Neuronal stem cell (in vitro differentiated cells): ENCODE measurements around the gene HDAC1.

Experiments
- DNase-seq: peaks from one replicate; pipeline ENCODE4 v3.0.0-alpha.2; 2013; ENCODE audit warnings: low spot score
- H2AFZ ChIP-seq: one replicate; pipeline ENCODE4 v1.6.1; 2013; ENCODE audit warnings: mild to moderate bottlenecking, low read length, inconsistent platforms
- H2AK5ac ChIP-seq: 2 replicates; pipeline ENCODE4 v1.6.1; 2013; ENCODE audit warnings: low read depth, mild to moderate bottlenecking, inconsistent platforms, low read length, moderate library complexity, mixed read lengths
- H2BK120ac ChIP-seq: 2 replicates; pipeline ENCODE4 v1.6.1; 2013; ENCODE audit warnings: low read depth, mild to moderate bottlenecking, inconsistent platforms, low read length, moderate library complexity, mixed read lengths
- H2BK12ac ChIP-seq: one replicate; pipeline ENCODE4 v1.6.1; 2013; ENCODE audit warnings: low read length, inconsistent platforms
- H2BK15ac ChIP-seq: 2 replicates; pipeline ENCODE4 v1.6.1; 2013; ENCODE audit warnings: mild to moderate bottlenecking, low read length, inconsistent platforms, mixed read lengths
- H2BK5ac ChIP-seq: one replicate; pipeline ENCODE4 v1.6.1; 2013; ENCODE audit warnings: inconsistent platforms, mild to moderate bottlenecking, low read length, moderate library complexity
- H3K14ac ChIP-seq: one replicate; pipeline ENCODE4 v1.6.1; 2013; ENCODE audit warnings: low read length, inconsistent platforms
- H3K18ac ChIP-seq: 2 replicates; pipeline ENCODE4 v1.6.1; 2013; ENCODE audit warnings: low read length, inconsistent platforms
- H3K23ac ChIP-seq: 2 replicates; pipeline ENCODE4 v1.6.1; 2013; ENCODE audit warnings: low read depth, mild to moderate bottlenecking, mixed read lengths, low read length, inconsistent platforms; ENCODE audit not compliant: poor library complexity
- H3K27ac ChIP-seq: replicated peaks from 3 replicates; pipeline ENCODE4 v1.5.1; 2013; ENCODE audit warnings: low read length, inconsistent platforms
- H3K27me3 ChIP-seq, 3 experiments: 2 replicates each; pipeline ENCODE4 v1.6.1; 2013; ENCODE audit warnings: low read length in 3 of 3, mild to moderate bottlenecking in 2 of 3, inconsistent platforms in 1 of 3, low read depth in 1 of 3, mixed read lengths in 1 of 3, moderate library complexity in 1 of 3; ENCODE audit not compliant: control insufficient read depth in 3 of 3, insufficient read depth in 3 of 3
- H3K36me3 ChIP-seq, 2 donors: replicated peaks in 1 of 2; 2 replicates each; pipeline ENCODE4 v1.6.1; 2013; ENCODE audit warnings: low read length in 2 of 2; ENCODE audit not compliant: control insufficient read depth in 2 of 2, insufficient read depth in 2 of 2
- H3K4ac ChIP-seq: 2 replicates; pipeline ENCODE4 v1.6.1; 2013; ENCODE audit warnings: inconsistent platforms, mild to moderate bottlenecking, low read length, moderate library complexity
- H3K4me1 ChIP-seq, 2 donors: 1 replicate in 1 of 2; 2 replicates in 1 of 2; pipeline ENCODE4 v1.6.1; 2013; ENCODE audit warnings: low read length in 2 of 2, low read depth in 1 of 2; ENCODE audit not compliant: control insufficient read depth in 2 of 2, insufficient read depth in 1 of 2
- H3K4me2 ChIP-seq: one replicate; pipeline ENCODE4 v1.6.1; 2013; ENCODE audit warnings: mild to moderate bottlenecking, low read length, inconsistent platforms; ENCODE audit not compliant: insufficient read depth, poor library complexity, severe bottlenecking
- H3K4me3 ChIP-seq, 2 donors: 2 replicates each; pipeline ENCODE4 v1.5.1; 2013; ENCODE audit warnings: low read length in 2 of 2, mild to moderate bottlenecking in 2 of 2, inconsistent platforms in 1 of 2, moderate library complexity in 1 of 2
- H3K79me1 ChIP-seq: one replicate; pipeline ENCODE4 v1.6.1; 2013; ENCODE audit warnings: low read depth, mild to moderate bottlenecking, inconsistent platforms, low read length, moderate library complexity
- H3K9ac ChIP-seq: one replicate; pipeline ENCODE4 v1.6.1; 2013; ENCODE audit warnings: mild to moderate bottlenecking, low read depth, low read length, inconsistent platforms; ENCODE audit not compliant: poor library complexity
- H3K9me3 ChIP-seq, 2 donors: replicated peaks in 1 of 2; 2 replicates each; pipeline versions ENCODE3 to v1.6.1; 2013; ENCODE audit warnings: low read length in 2 of 2, mild to moderate bottlenecking in 2 of 2, inconsistent platforms in 1 of 2, low read depth in 1 of 2, mixed read lengths in 1 of 2, moderate library complexity in 1 of 2; ENCODE audit not compliant: control insufficient read depth in 2 of 2, insufficient read depth in 1 of 2
- H4K8ac ChIP-seq: one replicate; pipeline ENCODE4 v1.6.1; 2013; ENCODE audit warnings: low read depth, mild to moderate bottlenecking, inconsistent platforms, low read length, moderate library complexity
- H4K91ac ChIP-seq: one replicate; pipeline ENCODE4 v1.6.1; 2013; ENCODE audit warnings: low read length, low read depth, mild to moderate bottlenecking, inconsistent platforms; ENCODE audit not compliant: poor library complexity
- WGBS, 2 donors: extraction: QIAGEN DNeasy Blood & Tissue Kit; methylation state at CpG; one replicate each; pipeline ENCODE4 v1.1.7; 2013; ENCODE audit warnings: missing lambda C conversion rate in 2 of 2, mixed read lengths in 1 of 2; ENCODE audit not compliant: insufficient read length in 2 of 2, insufficient replicate concordance in 1 of 2; ENCODE audit errors: extremely low coverage in 2 of 2; 5-methylcytosine and 5-hydroxymethylcytosine counted together

Gene HDAC1

DNA sequence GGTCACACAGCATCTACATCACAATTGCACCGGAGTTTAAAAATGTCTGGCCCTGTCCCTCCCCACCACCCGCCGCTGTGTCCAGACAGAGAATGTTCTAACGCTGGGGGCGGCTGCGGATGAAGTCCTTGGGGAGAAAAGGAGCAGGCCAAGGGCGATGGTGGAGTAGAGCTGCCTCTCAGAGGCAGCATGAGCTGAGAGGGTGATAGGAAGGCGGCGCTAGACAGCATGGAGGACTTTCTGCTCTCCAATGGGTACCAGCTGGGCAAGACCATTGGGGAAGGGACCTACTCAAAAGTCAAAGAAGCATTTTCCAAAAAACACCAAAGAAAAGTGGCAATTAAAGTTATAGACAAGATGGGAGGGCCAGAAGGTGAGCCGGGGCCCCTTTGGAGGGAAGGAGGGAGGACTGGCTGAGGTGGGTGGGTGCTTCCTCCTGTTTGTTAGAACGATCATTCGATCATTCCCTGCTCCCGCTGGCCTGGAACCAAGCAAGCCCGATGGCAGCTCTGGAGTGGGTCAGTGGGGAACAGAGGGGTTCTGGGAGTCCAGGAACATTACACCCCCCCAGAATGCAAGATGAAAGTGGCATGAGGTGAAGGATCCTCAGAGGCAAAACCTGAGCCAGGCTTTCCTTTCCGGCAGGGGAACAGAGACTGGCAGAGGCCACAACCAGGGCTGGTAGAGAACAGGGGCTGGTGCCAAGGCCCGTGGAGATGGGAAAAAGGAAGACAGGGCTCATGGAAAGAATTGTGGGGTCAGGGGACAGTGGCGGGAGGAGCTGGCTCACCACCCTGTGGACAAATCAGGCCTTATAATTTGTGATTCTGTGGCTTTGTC, 70.8 kb downstream of the HDAC1 start, which contains the start of the genes FAM229A and TSSK3:
Gene FAM229A, minus strand, starts transcription at position 12 of the 840 bp plus-strand sequence. CDS start 394 bp downstream, outside the sequence.
Gene TSSK3, plus strand, starts transcription at position 66 of the 840 bp plus-strand sequence. Its CDS starts 163 bp downstream, at position 229.
- no peak within 1 kb of the TSS for H2AFZ ChIP-seq
- H3K4me3 ChIP-seq, result peak within 1 kb of the TSS in 1 of 2 donors; percentile 72
- H3K4me2 ChIP-seq, result peak within 1 kb of the TSS; percentile 89
- peaks cover 34 to 65% of the 10 kb centered on the region in 2 donors for H3K36me3 ChIP-seq
- no peak within 1 kb of the TSS for H2BK5ac ChIP-seq
- H3K23ac ChIP-seq, result peak within 1 kb of the TSS; percentile 68
- no peak for DNase-seq
- no peak within 1 kb of the TSS for H3K4ac ChIP-seq
- no peak within 1 kb of the TSS for H3K27ac ChIP-seq
- H3K4me1 ChIP-seq, result peaks cover 0 to 4% of the 10 kb centered on the region in 2 donors
- peaks cover 0 to 2% of the 10 kb centered on the region in 2 donors for H3K9me3 ChIP-seq
- H3K79me1 ChIP-seq, result no peaks in the 10 kb centered on the region
- no peak within 1 kb of the TSS for H2BK15ac ChIP-seq
- no peak within 1 kb of the TSS for H4K91ac ChIP-seq
- peaks cover 0 to 7% (median 0%) of the 10 kb centered on the region in 3 experiments for H3K27me3 ChIP-seq
- WGBS, 2 donors, result no CpG with 5 or more reads among the region's 17 CpGs
- H4K8ac ChIP-seq, result no peak within 1 kb of the TSS
- H2AK5ac ChIP-seq, result peak within 1 kb of the TSS; percentile 54
- peak within 1 kb of the TSS; percentile 25 for H3K14ac ChIP-seq
- peak within 1 kb of the TSS; percentile 93 for H3K18ac ChIP-seq
- H2BK12ac ChIP-seq, result no peak within 1 kb of the TSS
- peak within 1 kb of the TSS; percentile 51 for H2BK120ac ChIP-seq
- peak within 1 kb of the TSS; percentile 47 for H3K9ac ChIP-seq

GRCh38 chr1:32363713-32364112, 71.8 kb downstream of the HDAC1 start:
- Histone ChIP-seq H3K27me3 (peaks cover 0 to 7% (median 0%) of the 10 kb centered on the region in 3 experiments), H2BK12ac (no peak overlapping the region), H3K23ac (no peak overlapping the region), H2BK15ac (no peak overlapping the region), H3K9ac (no peak overlapping the region), H3K9me3 (peaks cover 0 to 2% of the 10 kb centered on the region in 2 donors), H3K4me2 (no peak overlapping the region), H2AFZ (no peak overlapping the region), H3K27ac (no peak overlapping the region), H3K4me3 (no peak overlapping the region), H4K91ac (no peak overlapping the region), H3K36me3 (peaks cover 40 to 72% of the 10 kb centered on the region in 2 donors), H4K8ac (no peak overlapping the region), H3K79me1 (no peaks in the 10 kb centered on the region), H2BK5ac (no peak overlapping the region), H2BK120ac (no peak overlapping the region), H3K14ac (no peak overlapping the region), H2AK5ac (no peak overlapping the region), H3K4me1 (peaks cover 0 to 4% of the 10 kb centered on the region in 2 donors), H3K18ac (no peak overlapping the region), H3K4ac (no peak overlapping the region)
- no CpG with 5 or more reads among the region's 12 CpGs for WGBS, 2 donors
- no peak for DNase-seq

DNA sequence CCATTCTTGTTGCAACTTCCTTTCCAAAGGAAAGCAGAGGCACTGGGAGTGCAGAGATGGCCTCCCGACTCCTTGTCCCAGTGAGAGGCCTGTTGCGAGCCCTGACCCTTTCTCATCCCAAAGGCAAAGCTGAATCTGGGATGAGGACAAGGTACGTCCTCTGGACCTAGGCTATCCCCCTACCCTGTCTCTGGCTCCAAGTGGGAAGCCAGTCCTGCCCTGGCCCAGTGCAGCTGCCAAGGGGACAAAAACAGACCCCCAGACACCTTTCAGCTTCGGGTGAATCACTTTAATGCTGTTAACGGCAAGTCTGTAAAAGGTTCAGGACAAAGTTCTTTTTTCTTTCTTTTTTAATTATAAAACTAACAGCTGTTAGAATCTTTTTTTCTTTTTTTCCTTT, 73.0 kb downstream of the HDAC1 start:
- no peak overlapping the region for H3K4me3 ChIP-seq
- no peak overlapping the region for H2BK15ac ChIP-seq
- peaks cover 0 to 2% of the 10 kb centered on the region in 2 donors for H3K9me3 ChIP-seq
- H3K4me1 ChIP-seq, result peaks cover 0 to 4% of the 10 kb centered on the region in 2 donors
- no CpG with 5 or more reads among the region's 5 CpGs for WGBS, 2 donors
- H3K23ac ChIP-seq, result no peak overlapping the region
- no peak overlapping the region for H2BK12ac ChIP-seq
- no peak for DNase-seq
- H2BK120ac ChIP-seq, result no peak overlapping the region
- H3K18ac ChIP-seq, result no peak overlapping the region
- H3K27ac ChIP-seq, result no peak overlapping the region
- no peak overlapping the region for H3K4me2 ChIP-seq
- H3K14ac ChIP-seq, result no peak overlapping the region
- peaks cover 0 to 7% (median 0%) of the 10 kb centered on the region in 3 experiments for H3K27me3 ChIP-seq
- H4K8ac ChIP-seq, result no peak overlapping the region
- peaks cover 45 to 79% of the 10 kb centered on the region in 2 donors for H3K36me3 ChIP-seq
- H2BK5ac ChIP-seq, result no peak overlapping the region
- H3K79me1 ChIP-seq, result no peaks in the 10 kb centered on the region
- no peak overlapping the region for H2AK5ac ChIP-seq
- no peak overlapping the region for H4K91ac ChIP-seq
- H3K9ac ChIP-seq, result no peak overlapping the region
- H3K4ac ChIP-seq, result no peak overlapping the region
- no peak overlapping the region for H2AFZ ChIP-seq

DNA sequence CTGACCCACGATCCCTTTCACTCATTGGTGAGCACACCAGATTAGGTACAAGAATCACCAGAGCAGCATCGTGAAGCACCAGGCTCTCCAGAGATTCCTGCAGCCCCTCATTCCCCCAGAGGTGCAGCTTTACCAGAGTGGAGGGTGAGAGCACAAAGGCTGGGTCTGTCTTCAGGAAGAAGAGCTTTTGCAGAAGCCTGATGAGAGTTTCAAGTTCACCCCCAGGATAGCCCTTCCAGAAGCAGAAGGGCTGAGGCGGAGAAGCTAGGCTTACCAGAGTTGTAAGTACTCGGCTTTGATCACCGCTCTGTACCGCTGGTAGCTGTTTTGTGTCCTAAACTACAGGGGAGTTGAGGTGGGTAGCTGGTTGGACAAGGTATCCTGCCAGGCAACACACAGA, 73.6 kb downstream of the HDAC1 start:
- no peak for DNase-seq
- Histone ChIP-seq H2BK120ac (no peak overlapping the region), H3K23ac (no peak overlapping the region), H3K27ac (no peak overlapping the region), H2BK5ac (no peak overlapping the region), H2AK5ac (no peak overlapping the region), H2BK12ac (no peak overlapping the region), H2AFZ (no peak overlapping the region), H3K9me3 (peaks cover 0 to 2% of the 10 kb centered on the region in 2 donors), H3K4me2 (no peak overlapping the region), H4K8ac (no peak overlapping the region), H2BK15ac (no peak overlapping the region), H4K91ac (no peak overlapping the region), H3K4me1 (peaks cover 0 to 4% of the 10 kb centered on the region in 2 donors), H3K36me3 (peaks cover 45 to 83% of the 10 kb centered on the region in 2 donors), H3K4ac (no peak overlapping the region), H3K4me3 (no peak overlapping the region), H3K79me1 (no peaks in the 10 kb centered on the region), H3K27me3 (peaks cover 0 to 7% (median 0%) of the 10 kb centered on the region in 3 experiments), H3K14ac (no peak overlapping the region), H3K18ac (no peak overlapping the region), H3K9ac (no peak overlapping the region)
- no CpG with 5 or more reads among the region's 6 CpGs for WGBS, 2 donors
